H9 (cell line): ENCODE results near the gene CCL8. TPM values are rescaled to one million over a fixed set of nuclear protein-coding genes. Genes with fewer than 3 reads are reported as not detected.

Source experiments
- DNase-seq: peaks from one replicate; pipeline ENCODE4 v3.0.0-alpha.2; 2017
- H2AFZ ChIP-seq: one replicate; pipeline ENCODE4 v1.6.1; 2013; ENCODE audit warnings: mild to moderate bottlenecking, low read length, control low read depth, moderate library complexity
- H2AK5ac ChIP-seq: 2 replicates; pipeline ENCODE4 v1.6.1; 2013; ENCODE audit warnings: low read length, control low read depth, mixed read lengths; ENCODE audit not compliant: insufficient read length
- H2BK120ac ChIP-seq: one replicate; pipeline ENCODE4 v1.6.1; 2013; ENCODE audit warnings: low read depth, mild to moderate bottlenecking, low read length, control low read depth, inconsistent platforms; ENCODE audit not compliant: poor library complexity, severe bottlenecking
- H2BK12ac ChIP-seq: 2 replicates; pipeline ENCODE4 v1.6.1; 2013; ENCODE audit warnings: low read length, control low read depth, mixed read lengths, low read depth; ENCODE audit not compliant: insufficient read length
- H2BK15ac ChIP-seq: 2 replicates; pipeline ENCODE4 v1.6.1; 2013; ENCODE audit warnings: low read depth, low read length, control low read depth
- H2BK20ac ChIP-seq: one replicate; pipeline ENCODE4 v1.6.1; 2013; ENCODE audit warnings: low read depth, mild to moderate bottlenecking, low read length, control low read depth, inconsistent platforms; ENCODE audit not compliant: poor library complexity, severe bottlenecking
- H2BK5ac ChIP-seq: 2 replicates; pipeline ENCODE4 v1.6.1; 2013; ENCODE audit warnings: low read length, control low read depth, mixed read lengths; ENCODE audit not compliant: insufficient read length
- H3K14ac ChIP-seq: 2 replicates; pipeline ENCODE4 v1.6.1; 2013; ENCODE audit warnings: low read length, control low read depth; ENCODE audit not compliant: insufficient read depth
- H3K18ac ChIP-seq: 2 replicates; pipeline ENCODE4 v1.6.1; 2013; ENCODE audit warnings: low read depth, mild to moderate bottlenecking, mixed read lengths, low read length, control low read depth; ENCODE audit not compliant: insufficient read length
- H3K23ac ChIP-seq: 2 replicates; pipeline ENCODE4 v1.6.1; 2013; ENCODE audit warnings: low read length, control low read depth, mixed read lengths, low read depth; ENCODE audit not compliant: insufficient read length
- H3K23me2 ChIP-seq: 2 replicates; pipeline ENCODE4 v1.6.1; 2013; ENCODE audit warnings: low read depth, mild to moderate bottlenecking, mixed read lengths, low read length, control low read depth; ENCODE audit not compliant: insufficient read length, poor library complexity, severe bottlenecking
- H3K27ac ChIP-seq: 2 replicates; pipeline ENCODE4 v1.5.1; 2013; ENCODE audit warnings: low read length, control low read depth, mixed read lengths, low read depth; ENCODE audit not compliant: insufficient read length
- H3K27me3 ChIP-seq: 2 replicates; pipeline ENCODE4 v1.6.1; 2013; ENCODE audit warnings: low read length, control low read depth, inconsistent platforms; ENCODE audit not compliant: insufficient read depth
- H3K4ac ChIP-seq: 2 replicates; pipeline ENCODE4 v1.6.1; 2013; ENCODE audit warnings: low read depth, mild to moderate bottlenecking, control low read depth, inconsistent platforms, low read length, moderate library complexity
- H3K4me1 ChIP-seq: 2 replicates; pipeline ENCODE4 v1.6.1; 2013; ENCODE audit warnings: low read length, control low read depth, inconsistent platforms; ENCODE audit not compliant: insufficient read depth
- H3K4me2 ChIP-seq: 2 replicates; pipeline ENCODE4 v1.6.1; 2013; ENCODE audit warnings: low read length, control low read depth, mixed read lengths; ENCODE audit not compliant: insufficient read length, insufficient read depth
- H3K56ac ChIP-seq: 2 replicates; pipeline ENCODE4 v1.6.1; 2013; ENCODE audit warnings: low read depth, mild to moderate bottlenecking, mixed read lengths, low read length, control low read depth; ENCODE audit not compliant: insufficient read length
- H3K79me1 ChIP-seq: 2 replicates; pipeline ENCODE4 v1.6.1; 2013; ENCODE audit warnings: low read depth, mild to moderate bottlenecking, moderate library complexity, low read length, control low read depth, inconsistent platforms; ENCODE audit not compliant: insufficient read depth, poor library complexity, severe bottlenecking
- H3K79me2 ChIP-seq: 2 replicates; pipeline ENCODE4 v1.6.1; 2013; ENCODE audit warnings: low read length, control low read depth, inconsistent platforms; ENCODE audit not compliant: insufficient read depth
- H3K9ac ChIP-seq: 2 replicates; pipeline ENCODE4 v1.6.1; 2013; ENCODE audit warnings: low read length, control low read depth, mixed read lengths; ENCODE audit not compliant: insufficient read length; ENCODE audit errors: extremely low read depth
- H3K9me3 ChIP-seq: one replicate; pipeline ENCODE4 v1.6.1; 2013; ENCODE audit warnings: low read depth, low read length, inconsistent platforms; ENCODE audit not compliant: control insufficient read depth
- H3T11ph ChIP-seq: one replicate; pipeline ENCODE4 v1.6.1; 2013; ENCODE audit warnings: mild to moderate bottlenecking, low read length, control low read depth, inconsistent platforms
- H4K20me1 ChIP-seq: one replicate; pipeline ENCODE4 v1.6.1; 2013; ENCODE audit not compliant: control insufficient read depth, insufficient read length, insufficient read depth
- H4K5ac ChIP-seq: 2 replicates; pipeline ENCODE4 v1.6.1; 2013; ENCODE audit warnings: low read depth, mild to moderate bottlenecking, mixed read lengths, low read length, control low read depth; ENCODE audit not compliant: insufficient read length
- H4K8ac ChIP-seq: replicated peaks from 2 replicates; pipeline ENCODE4 v1.6.1; 2013; ENCODE audit warnings: low read length, control low read depth, mixed read lengths, low read depth; ENCODE audit not compliant: insufficient read length
- H4K91ac ChIP-seq: 2 replicates; pipeline ENCODE4 v1.6.1; 2013; ENCODE audit warnings: low read depth, mild to moderate bottlenecking, moderate library complexity, mixed read lengths, low read length, control low read depth; ENCODE audit not compliant: insufficient read length
- H3K27ac Mint-ChIP-seq, 3 experiments: 2 replicates in 2 of 3; 3 replicates in 1 of 3; pipeline ENCODE4 v1.8.0; 2020 to 2021; ENCODE audit warnings: mixed read lengths in 3 of 3, mild to moderate bottlenecking in 1 of 3, moderate library complexity in 1 of 3
- H3K27me3 Mint-ChIP-seq: 2 replicates; pipeline ENCODE4 v1.8.0; 2021; ENCODE audit warnings: low read depth, mild to moderate bottlenecking, moderate library complexity, mixed read lengths
- H3K36me3 Mint-ChIP-seq, 3 experiments: 2 replicates in 2 of 3; 3 replicates in 1 of 3; pipeline ENCODE4 v1.8.0; 2020 to 2021; ENCODE audit warnings: low read depth in 3 of 3, mixed read lengths in 3 of 3; ENCODE audit not compliant: insufficient read depth in 1 of 3
- H3K4me1 Mint-ChIP-seq, 2 experiments: 2 replicates each; pipeline ENCODE4 v1.8.0; 2020; ENCODE audit warnings: mixed read lengths in 2 of 2
- H3K4me3 Mint-ChIP-seq, 2 experiments: 2 replicates in 1 of 2; 3 replicates in 1 of 2; pipeline ENCODE4 v1.8.0; 2020 to 2021; ENCODE audit warnings: mild to moderate bottlenecking in 2 of 2, mixed read lengths in 2 of 2, moderate library complexity in 1 of 2
- H3K9me3 Mint-ChIP-seq, 2 experiments: 2 replicates in 1 of 2; 3 replicates in 1 of 2; pipeline ENCODE4 v1.8.0; 2020; ENCODE audit warnings: mild to moderate bottlenecking in 2 of 2, mixed read lengths in 2 of 2, moderate library complexity in 1 of 2
- CTCF ChIP-seq: fragments of 200-600 bp; sonication (generic); conservative IDR thresholded peaks from 3 replicates; pipeline ENCODE4 v1.8.0; 2021; ENCODE audit warnings: antibody characterized with exemption, mild to moderate bottlenecking
- WGBS: extraction: QIAGEN DNeasy Blood & Tissue Kit; methylation state at CpG from one replicate; pipeline ENCODE4 v1.1.7; 2013; ENCODE audit warnings: missing lambda C conversion rate, low lambda C conversion rate, mixed read lengths; ENCODE audit not compliant: insufficient read length; ENCODE audit errors: extremely low coverage; 5-methylcytosine and 5-hydroxymethylcytosine counted together
- total RNA-seq: library from RNA; stranded (reverse); gene quantifications from 2 replicates; pipeline ENCODE4 v1.2.1, GENCODE V29; 2021

Gene CCL8
- total RNA-seq, 1 experiment from 2014 or later: not detected

GRCh38 chr17:34341916-34342315 is 22.7 kb downstream of the CCL8 start:
- no peak for DNase-seq
- Histone ChIP-seq H3T11ph (no peak overlapping the region), H3K4me2 (no peak overlapping the region), H3K18ac (no peak overlapping the region), H2BK5ac (no peak overlapping the region), H2AFZ (no peak overlapping the region), H3K79me2 (no peaks in the 10 kb centered on the region), H3K9me3 (no peaks in the 10 kb centered on the region), H3K14ac (no peak overlapping the region), H3K4ac (no peak overlapping the region), H4K20me1 (no peaks in the 10 kb centered on the region), H3K27ac (no peak overlapping the region), H2BK15ac (no peak overlapping the region), H2BK20ac (no peak overlapping the region), H2BK120ac (no peak overlapping the region), H4K5ac (no peak overlapping the region), H3K56ac (no peak overlapping the region), H3K23me2 (no peaks in the 10 kb centered on the region), H3K27me3 (no peaks in the 10 kb centered on the region), H4K91ac (no peak overlapping the region), H2AK5ac (no peak overlapping the region), H3K4me1 (no peaks in the 10 kb centered on the region), H3K79me1 (no peaks in the 10 kb centered on the region), H2BK12ac (no peak overlapping the region), H4K8ac (no peak overlapping the region), H3K9ac (no peak overlapping the region), H3K23ac (no peak overlapping the region)
- no peaks in the 10 kb centered on the region for H3K4me1 Mint-ChIP-seq
- peaks cover 13% of the 10 kb centered on the region for H3K27me3 Mint-ChIP-seq
- no CpG with 5 or more reads among the region's 2 CpGs for WGBS
- H3K4me3 Mint-ChIP-seq: no peak overlapping the region
- TF ChIP-seq CTCF: no peak
- no peaks in the 10 kb centered on the region for H3K36me3 Mint-ChIP-seq
- no peak overlapping the region for H3K27ac Mint-ChIP-seq
- H3K9me3 Mint-ChIP-seq: no peaks in the 10 kb centered on the region
